HepG2 (cell line): ENCODE results near the gene ASIC3. TPM values are rescaled to one million over a fixed set of nuclear protein-coding genes. Genes with fewer than 3 reads are reported as not detected.

Source experiments
- CCAR2 ChIP-seq: fragments of 200-400 bp; formaldehyde crosslinking; optimal IDR thresholded peaks from 2 replicates; pipeline ENCODE3; 2018; ENCODE audit warnings: low read depth, mild to moderate bottlenecking, low read length, moderate library complexity
- GTF2F1 ChIP-seq: fragments of 150-350 bp; IDR thresholded peaks from 2 replicates; pipeline ENCODE4 v1.6.1; 2014; ENCODE audit warnings: low read length
- HDAC2 ChIP-seq: sonication (generic); formaldehyde crosslinking; IDR thresholded peaks from 2 replicates; pipeline ENCODE4 v1.4.0; 2020; ENCODE audit warnings: missing genetic modification reagents
- HOXA5 ChIP-seq: sonication (generic); formaldehyde crosslinking; IDR thresholded peaks from 2 replicates; pipeline ENCODE4 v1.4.0; 2020; ENCODE audit warnings: missing genetic modification reagents
- KLF9 ChIP-seq: IDR thresholded peaks from 2 replicates; pipeline ENCODE4 v1.6.1; 2016; ENCODE audit warnings: low read depth
- MZF1 ChIP-seq: sonication (generic); formaldehyde crosslinking; IDR thresholded peaks from 2 replicates; pipeline ENCODE4 v1.8.1; 2023; ENCODE audit warnings: mild to moderate bottlenecking, missing genetic modification reagents, borderline replicate concordance
- NFE2L1 ChIP-seq: sonication (generic); formaldehyde crosslinking; IDR thresholded peaks from 2 replicates; pipeline ENCODE4 v1.4.0; 2020; ENCODE audit warnings: missing genetic modification reagents, mild to moderate bottlenecking, borderline replicate concordance
- NFYC ChIP-seq: IDR thresholded peaks from 2 replicates; pipeline ENCODE4 v1.6.1; 2016; ENCODE audit warnings: missing genetic modification reagents, missing compliant biosample characterization
- ZNF432 ChIP-seq: sonication (generic); formaldehyde crosslinking; IDR thresholded peaks from 2 replicates; pipeline ENCODE4 v1.5.0; 2020; ENCODE audit warnings: missing genetic modification reagents, mild to moderate bottlenecking, borderline replicate concordance
- ZNF616 ChIP-seq: sonication (generic); formaldehyde crosslinking; IDR thresholded peaks from 2 replicates; pipeline ENCODE4 v1.5.0; 2020; ENCODE audit warnings: low read depth, mild to moderate bottlenecking, missing genetic modification reagents
- ZSCAN21 ChIP-seq: sonication (generic); formaldehyde crosslinking; IDR thresholded peaks from 2 replicates; pipeline ENCODE4 v1.8.0; 2022; ENCODE audit warnings: mild to moderate bottlenecking, missing genetic modification reagents, moderate library complexity, borderline replicate concordance
- ZSCAN31 ChIP-seq: sonication (generic); formaldehyde crosslinking; IDR thresholded peaks from 2 replicates; pipeline ENCODE4 v1.5.0; 2020; ENCODE audit warnings: low read depth, mild to moderate bottlenecking, missing genetic modification reagents
- polyA plus RNA-seq, 8 experiments: library from polyadenylated mRNA; depleted of rRNA in 3 of 8; stranded (reverse) in 7 of 8; unstranded in 1 of 8; fragments of >200 nt; fragmentation: Illumina TruSeq in 4 of 8; extraction: Trizol in 4 of 8; gene quantifications; 2 replicates each; pipeline versions ENCODE4 v1.2.1 to v1.2.3, GENCODE V29; 2011 to 2016; ENCODE audit warnings: low read depth in 4 of 8, missing spikeins in 1 of 8, mixed read lengths in 1 of 8; ENCODE audit not compliant: insufficient read depth in 1 of 8
- total RNA-seq, 5 experiments: library from RNA; depleted of rRNA; stranded (reverse); fragments of >200 nt; fragmentation: Illumina TruSeq; extraction: Trizol; gene quantifications; 2 replicates each; pipeline ENCODE4 v1.2.3, GENCODE V29; 2016; ENCODE audit warnings: low read depth in 1 of 5
- TF ChIP-seq, protein P1 (sequence below): sonication (generic); formaldehyde crosslinking; IDR thresholded peaks from 2 replicates; pipeline ENCODE4 v1.4.0; 2020; ENCODE audit warnings: missing genetic modification reagents, borderline replicate concordance
- TF ChIP-seq, protein P2 (sequence below): sonication (generic); formaldehyde crosslinking; IDR thresholded peaks from 2 replicates; pipeline ENCODE4 v1.4.0; 2020; ENCODE audit warnings: mild to moderate bottlenecking, missing genetic modification reagents
- TF ChIP-seq, protein P3 (sequence below): sonication (generic); formaldehyde crosslinking; IDR thresholded peaks from 2 replicates; pipeline ENCODE4 v1.5.1; 2020; ENCODE audit warnings: missing genetic modification reagents, mild to moderate bottlenecking, borderline replicate concordance
- TF ChIP-seq, protein P4 (sequence below): sonication (generic); formaldehyde crosslinking; IDR thresholded peaks from 2 replicates; pipeline ENCODE4 v1.4.0; 2020; ENCODE audit warnings: missing genetic modification reagents
- TF ChIP-seq, protein P5 (sequence below): sonication (generic); formaldehyde crosslinking; IDR thresholded peaks from 2 replicates; pipeline ENCODE4 v1.5.0; 2020; ENCODE audit warnings: missing genetic modification reagents, mild to moderate bottlenecking, borderline replicate concordance
- TF ChIP-seq, protein P6 (sequence below): fragments of 450-650 bp; IDR thresholded peaks from 2 replicates; pipeline ENCODE4 v1.6.1; 2016

Gene ASIC3
- total and polyA plus RNA-seq, 2 of the 13 experiments (the other 11 are each of a cell fraction or from before 2014, with no cell fraction given): 0.51 TPM; not detected in 1

DNA sequence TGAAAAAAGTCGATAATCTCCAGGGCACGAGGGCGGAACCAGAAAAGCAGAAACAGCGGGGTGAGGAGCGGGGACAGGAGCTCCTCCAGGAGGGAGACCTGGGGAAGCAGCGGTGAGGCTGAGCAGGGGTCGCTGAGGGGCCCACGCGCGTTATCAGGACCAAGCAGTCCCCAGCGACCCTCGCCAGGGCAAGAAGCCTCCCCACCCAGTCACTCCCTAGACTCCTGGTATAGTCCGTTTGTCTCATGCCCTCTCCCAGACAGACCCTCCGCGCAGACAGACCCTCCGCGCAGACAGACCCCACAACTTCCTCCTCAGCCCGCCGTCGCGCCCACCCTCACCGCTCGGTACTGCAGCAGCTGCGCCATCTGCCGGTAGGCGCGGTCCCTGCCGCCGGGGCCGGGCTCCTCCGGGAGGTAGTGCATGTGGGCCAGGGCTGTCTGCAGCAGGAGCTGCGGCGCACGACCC is 30.3 kb upstream of the ASIC3 start (continued):
- TF ChIP-seq, protein P1, sequence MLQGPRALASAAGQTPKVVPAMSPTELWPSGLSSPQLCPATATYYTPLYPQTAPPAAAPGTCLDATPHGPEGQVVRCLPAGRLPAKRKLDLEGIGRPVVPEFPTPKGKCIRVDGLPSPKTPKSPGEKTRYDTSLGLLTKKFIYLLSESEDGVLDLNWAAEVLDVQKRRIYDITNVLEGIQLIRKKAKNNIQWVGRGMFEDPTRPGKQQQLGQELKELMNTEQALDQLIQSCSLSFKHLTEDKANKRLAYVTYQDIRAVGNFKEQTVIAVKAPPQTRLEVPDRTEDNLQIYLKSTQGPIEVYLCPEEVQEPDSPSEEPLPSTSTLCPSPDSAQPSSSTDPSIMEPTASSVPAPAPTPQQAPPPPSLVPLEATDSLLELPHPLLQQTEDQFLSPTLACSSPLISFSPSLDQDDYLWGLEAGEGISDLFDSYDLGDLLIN: no peak
- TF ChIP-seq GTF2F1 (no peak), ZNF616 (CRISPR knock-in tag) (no peak), CCAR2 (no peak), HDAC2 (CRISPR knock-in tag) (peak; percentile 46; the same call in 1 of the 2 replicates), MZF1 (CRISPR knock-in tag) (no peak), NFYC (CRISPR knock-in tag) (no peak), KLF9 (CRISPR knock-in tag) (no peak), NFE2L1 (CRISPR knock-in tag) (no peak), ZNF432 (no peak), ZSCAN31 (CRISPR knock-in tag) (no peak), HOXA5 (no peak), ZSCAN21 (CRISPR knock-in tag) (no peak)
- TF ChIP-seq, protein P2, sequence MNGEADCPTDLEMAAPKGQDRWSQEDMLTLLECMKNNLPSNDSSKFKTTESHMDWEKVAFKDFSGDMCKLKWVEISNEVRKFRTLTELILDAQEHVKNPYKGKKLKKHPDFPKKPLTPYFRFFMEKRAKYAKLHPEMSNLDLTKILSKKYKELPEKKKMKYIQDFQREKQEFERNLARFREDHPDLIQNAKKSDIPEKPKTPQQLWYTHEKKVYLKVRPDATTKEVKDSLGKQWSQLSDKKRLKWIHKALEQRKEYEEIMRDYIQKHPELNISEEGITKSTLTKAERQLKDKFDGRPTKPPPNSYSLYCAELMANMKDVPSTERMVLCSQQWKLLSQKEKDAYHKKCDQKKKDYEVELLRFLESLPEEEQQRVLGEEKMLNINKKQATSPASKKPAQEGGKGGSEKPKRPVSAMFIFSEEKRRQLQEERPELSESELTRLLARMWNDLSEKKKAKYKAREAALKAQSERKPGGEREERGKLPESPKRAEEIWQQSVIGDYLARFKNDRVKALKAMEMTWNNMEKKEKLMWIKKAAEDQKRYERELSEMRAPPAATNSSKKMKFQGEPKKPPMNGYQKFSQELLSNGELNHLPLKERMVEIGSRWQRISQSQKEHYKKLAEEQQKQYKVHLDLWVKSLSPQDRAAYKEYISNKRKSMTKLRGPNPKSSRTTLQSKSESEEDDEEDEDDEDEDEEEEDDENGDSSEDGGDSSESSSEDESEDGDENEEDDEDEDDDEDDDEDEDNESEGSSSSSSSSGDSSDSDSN: peak; percentile 38; the same call in 1 of the 2 replicates
- TF ChIP-seq, protein P3, sequence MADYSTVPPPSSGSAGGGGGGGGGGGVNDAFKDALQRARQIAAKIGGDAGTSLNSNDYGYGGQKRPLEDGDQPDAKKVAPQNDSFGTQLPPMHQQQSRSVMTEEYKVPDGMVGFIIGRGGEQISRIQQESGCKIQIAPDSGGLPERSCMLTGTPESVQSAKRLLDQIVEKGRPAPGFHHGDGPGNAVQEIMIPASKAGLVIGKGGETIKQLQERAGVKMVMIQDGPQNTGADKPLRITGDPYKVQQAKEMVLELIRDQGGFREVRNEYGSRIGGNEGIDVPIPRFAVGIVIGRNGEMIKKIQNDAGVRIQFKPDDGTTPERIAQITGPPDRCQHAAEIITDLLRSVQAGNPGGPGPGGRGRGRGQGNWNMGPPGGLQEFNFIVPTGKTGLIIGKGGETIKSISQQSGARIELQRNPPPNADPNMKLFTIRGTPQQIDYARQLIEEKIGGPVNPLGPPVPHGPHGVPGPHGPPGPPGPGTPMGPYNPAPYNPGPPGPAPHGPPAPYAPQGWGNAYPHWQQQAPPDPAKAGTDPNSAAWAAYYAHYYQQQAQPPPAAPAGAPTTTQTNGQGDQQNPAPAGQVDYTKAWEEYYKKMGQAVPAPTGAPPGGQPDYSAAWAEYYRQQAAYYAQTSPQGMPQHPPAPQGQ: no peak
- TF ChIP-seq, protein P4, sequence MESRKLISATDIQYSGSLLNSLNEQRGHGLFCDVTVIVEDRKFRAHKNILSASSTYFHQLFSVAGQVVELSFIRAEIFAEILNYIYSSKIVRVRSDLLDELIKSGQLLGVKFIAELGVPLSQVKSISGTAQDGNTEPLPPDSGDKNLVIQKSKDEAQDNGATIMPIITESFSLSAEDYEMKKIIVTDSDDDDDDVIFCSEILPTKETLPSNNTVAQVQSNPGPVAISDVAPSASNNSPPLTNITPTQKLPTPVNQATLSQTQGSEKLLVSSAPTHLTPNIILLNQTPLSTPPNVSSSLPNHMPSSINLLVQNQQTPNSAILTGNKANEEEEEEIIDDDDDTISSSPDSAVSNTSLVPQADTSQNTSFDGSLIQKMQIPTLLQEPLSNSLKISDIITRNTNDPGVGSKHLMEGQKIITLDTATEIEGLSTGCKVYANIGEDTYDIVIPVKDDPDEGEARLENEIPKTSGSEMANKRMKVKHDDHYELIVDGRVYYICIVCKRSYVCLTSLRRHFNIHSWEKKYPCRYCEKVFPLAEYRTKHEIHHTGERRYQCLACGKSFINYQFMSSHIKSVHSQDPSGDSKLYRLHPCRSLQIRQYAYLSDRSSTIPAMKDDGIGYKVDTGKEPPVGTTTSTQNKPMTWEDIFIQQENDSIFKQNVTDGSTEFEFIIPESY (CRISPR knock-in tag): no peak
- TF ChIP-seq, protein P5, sequence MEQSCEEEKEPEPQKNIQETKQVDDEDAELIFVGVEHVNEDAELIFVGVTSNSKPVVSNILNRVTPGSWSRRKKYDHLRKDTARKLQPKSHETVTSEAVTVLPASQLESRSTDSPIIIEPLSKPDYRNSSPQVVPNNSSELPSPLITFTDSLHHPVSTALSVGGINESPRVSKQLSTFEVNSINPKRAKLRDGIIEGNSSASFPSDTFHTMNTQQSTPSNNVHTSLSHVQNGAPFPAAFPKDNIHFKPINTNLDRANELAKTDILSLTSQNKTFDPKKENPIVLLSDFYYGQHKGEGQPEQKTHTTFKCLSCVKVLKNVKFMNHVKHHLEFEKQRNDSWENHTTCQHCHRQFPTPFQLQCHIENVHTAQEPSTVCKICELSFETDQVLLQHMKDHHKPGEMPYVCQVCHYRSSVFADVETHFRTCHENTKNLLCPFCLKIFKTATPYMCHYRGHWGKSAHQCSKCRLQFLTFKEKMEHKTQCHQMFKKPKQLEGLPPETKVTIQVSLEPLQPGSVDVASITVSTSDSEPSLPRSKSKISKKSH (CRISPR knock-in tag): no peak
- TF ChIP-seq, protein P6, sequence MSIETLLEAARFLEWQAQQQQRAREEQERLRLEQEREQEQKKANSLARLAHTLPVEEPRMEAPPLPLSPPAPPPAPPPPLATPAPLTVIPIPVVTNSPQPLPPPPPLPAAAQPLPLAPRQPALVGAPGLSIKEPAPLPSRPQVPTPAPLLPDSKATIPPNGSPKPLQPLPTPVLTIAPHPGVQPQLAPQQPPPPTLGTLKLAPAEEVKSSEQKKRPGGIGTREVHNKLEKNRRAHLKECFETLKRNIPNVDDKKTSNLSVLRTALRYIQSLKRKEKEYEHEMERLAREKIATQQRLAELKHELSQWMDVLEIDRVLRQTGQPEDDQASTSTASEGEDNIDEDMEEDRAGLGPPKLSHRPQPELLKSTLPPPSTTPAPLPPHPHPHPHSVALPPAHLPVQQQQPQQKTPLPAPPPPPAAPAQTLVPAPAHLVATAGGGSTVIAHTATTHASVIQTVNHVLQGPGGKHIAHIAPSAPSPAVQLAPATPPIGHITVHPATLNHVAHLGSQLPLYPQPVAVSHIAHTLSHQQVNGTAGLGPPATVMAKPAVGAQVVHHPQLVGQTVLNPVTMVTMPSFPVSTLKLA: no peak
